Heart left ventricle (tissue), 13 donors: ENCODE measurements around the gene PRKCH.

Source experiments
- CTCF ChIP-seq, 12 donors: fragments of 200-600 bp; sonication (generic) in 4 of 12; IDR thresholded peaks; one replicate each; pipeline versions ENCODE4 v1.5.0 to v1.8.0; 2018 to 2022; ENCODE audit warnings: antibody characterized with exemption in 12 of 12, mild to moderate bottlenecking in 5 of 12
- POLR2A ChIP-seq, 2 donors: fragments of 450-650 bp; IDR thresholded peaks; one replicate each; pipeline ENCODE4 v1.6.1; 2017; ENCODE audit warnings: antibody characterized with exemption in 2 of 2, mild to moderate bottlenecking in 2 of 2, moderate library complexity in 2 of 2
- donor health status: ischemic (EF 13 %, LVEDD 7.1; RV severe dilation, severe dysfunction).
- donor health status: DM: no; HTN: yes; CAD: no.
- donor health status: DM: no; HTN: no; CAD: no.
- donor health status: ischemic (EF 25% LVEDD 6.9; RV normal size, moderate dysfunction).
- donor health status: ischemic (EF 25% LVEDD 5.7; RV mildly dilated, moderate dysfunction).
- donor health status: ischemic (EF 35%, LVEDD 5.7; RV mildly dilated, moderate dysfunction).
- donor health status: nonischemic (EF 11% LVEDD 7.7; RV severe dilation, severe dysfunction).
- donor health status: DM: yes; HTN: yes; CAD: no.
- donor health status: PGD.
- donor health status: ischemic (EF 29% LVEDD 5.4; RV normal size, mild dysfunction).
- donor health status: nonischemic (EF 23%, LVEDD 6.1; RV moderate dilation, normal function).

- TF ChIP-seq POLR2A (IDR thresholded peaks at IDR 0.05): no peak
- no peak for TF ChIP-seq CTCF (IDR thresholded peaks at IDR 0.05)
Observed at GRCh38 chr14:61517911-61518384, 196.6 kb downstream of the PRKCH start.
